ENCODE data around the gene LDB2.
"Not testable (repeated sequence)": the region's sequence is repeated elsewhere in the genome, so short reads cannot be mapped to it uniquely, and the experiment has no call there.

The LDB2 gene

DNA sequence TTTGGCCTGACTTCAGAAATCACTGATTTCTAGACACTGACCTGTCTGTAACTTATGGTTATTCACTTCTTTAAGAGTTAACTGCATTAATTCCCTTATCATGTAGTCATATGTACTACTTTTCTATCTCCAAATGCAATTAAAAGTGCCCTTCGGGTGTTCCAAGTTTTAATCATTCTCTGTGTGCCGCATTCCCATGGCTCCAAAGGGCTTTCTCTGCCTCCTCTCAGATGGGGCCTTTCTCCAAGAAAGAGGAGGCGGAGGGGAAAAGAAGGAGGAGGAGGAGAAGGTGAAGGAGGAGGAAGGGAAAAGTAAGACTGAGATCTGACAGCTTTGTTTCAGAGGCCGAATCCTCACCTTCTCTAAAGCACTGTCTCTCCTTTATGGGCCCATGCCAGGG, 325.8 kb downstream of the LDB2 start:
- Histone ChIP-seq H3K36me3 (ENCODE audit: insufficient read depth, low read length) (no peaks in the 10 kb centered on the region), H3K27me3 (ENCODE audit: insufficient read depth, low read length) (no peaks in the 10 kb centered on the region), H3K4me1 (ENCODE audit: control insufficient read depth, insufficient read depth, low read length, unreplicated experiment) (peaks cover 14% of the 10 kb centered on the region), H3K79me2 (ENCODE audit: control insufficient read depth, insufficient read depth, low read length, unreplicated experiment) (no peaks in the 10 kb centered on the region), H2AFZ (ENCODE audit: low read length, unreplicated experiment) (no peak overlapping the region), H3K27ac (ENCODE audit: low read depth, low read length) (no peak overlapping the region), H3K4me3 (ENCODE audit: low read depth, low read length) (no peak overlapping the region)

DNA sequence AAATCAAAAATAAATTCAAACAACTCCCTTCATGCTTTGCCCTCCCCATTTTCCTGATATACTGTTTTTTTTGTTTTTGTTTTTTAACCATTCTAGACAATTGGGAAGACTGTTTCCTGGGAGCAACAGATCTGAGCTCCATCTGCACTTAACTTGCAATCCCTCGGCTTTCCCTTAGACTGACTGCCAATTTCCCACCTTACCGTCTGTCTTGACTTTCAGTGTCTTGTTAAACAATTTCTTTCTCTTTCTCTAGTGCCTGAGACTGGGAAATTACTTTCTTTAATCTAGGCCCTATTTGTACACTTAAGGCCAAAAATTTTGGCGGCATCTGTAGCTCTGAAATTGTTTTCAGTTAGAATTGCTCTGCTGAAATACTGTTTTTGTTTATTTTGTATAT, 326.3 kb downstream of the LDB2 start:
- no peak overlapping the region for H3K27ac ChIP-seq (ENCODE audit: low read depth, low read length)
- H3K36me3 ChIP-seq (ENCODE audit: insufficient read depth, low read length) = no peaks in the 10 kb centered on the region
- no peaks in the 10 kb centered on the region for H3K27me3 ChIP-seq (ENCODE audit: insufficient read depth, low read length)
- no peaks in the 10 kb centered on the region for H3K79me2 ChIP-seq (ENCODE audit: control insufficient read depth, insufficient read depth, low read length, unreplicated experiment)
- no peak overlapping the region for H3K4me3 ChIP-seq (ENCODE audit: low read depth, low read length)
- H2AFZ ChIP-seq (ENCODE audit: low read length, unreplicated experiment) = no peak overlapping the region
- peaks cover 14% of the 10 kb centered on the region for H3K4me1 ChIP-seq (ENCODE audit: control insufficient read depth, insufficient read depth, low read length, unreplicated experiment)

DNA sequence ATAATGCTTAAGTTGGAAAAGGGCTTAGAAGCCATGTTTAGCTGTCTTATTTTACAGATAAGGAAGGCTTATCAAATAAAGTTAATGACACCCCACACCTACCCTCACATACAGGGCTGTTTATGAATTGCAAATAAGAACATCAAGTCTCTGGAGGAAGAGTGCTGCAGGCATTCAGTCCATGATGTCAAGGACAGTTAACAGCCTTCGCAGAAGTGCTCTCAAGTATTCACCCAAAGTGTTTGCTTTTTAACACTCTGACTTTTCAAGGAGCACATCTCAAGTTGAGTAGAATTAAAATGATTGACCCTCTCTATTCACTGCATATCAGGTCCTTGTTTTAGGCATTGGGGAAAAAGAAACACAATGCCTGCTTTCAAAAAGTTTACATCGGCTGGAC, 328.7 kb downstream of the LDB2 start:
- Histone ChIP-seq H3K79me2 (ENCODE audit: control insufficient read depth, insufficient read depth, low read length, unreplicated experiment) (no peaks in the 10 kb centered on the region), H3K27me3 (ENCODE audit: insufficient read depth, low read length) (no peaks in the 10 kb centered on the region)

DNA sequence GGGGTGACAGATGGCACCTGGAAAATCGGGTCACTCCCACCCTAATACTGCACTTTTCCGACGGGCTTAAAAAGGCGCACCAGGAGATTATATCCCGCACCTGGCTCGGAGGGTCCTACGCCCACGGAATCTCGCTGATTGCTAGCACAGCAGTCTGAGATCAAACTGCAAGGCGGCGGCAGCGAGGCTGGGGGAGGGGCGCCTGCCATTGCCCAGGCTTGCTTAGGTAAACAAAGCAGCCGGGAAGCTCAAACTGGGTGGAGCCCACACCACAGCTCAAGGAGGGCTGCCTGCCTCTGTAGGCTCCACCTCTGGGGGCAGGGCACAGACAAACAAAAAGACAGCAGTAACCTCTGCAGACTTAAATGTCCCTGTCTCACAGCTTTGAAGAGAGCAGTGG, 341.1 kb downstream of the LDB2 start:
- not testable (repeated sequence) for H3K27ac ChIP-seq (ENCODE audit: low read depth, low read length); H3K4me3 ChIP-seq (ENCODE audit: low read depth, low read length); H2AFZ ChIP-seq (ENCODE audit: low read length, unreplicated experiment); H3K79me2 ChIP-seq (ENCODE audit: control insufficient read depth, insufficient read depth, low read length, unreplicated experiment); H3K27me3 ChIP-seq (ENCODE audit: insufficient read depth, low read length); H3K36me3 ChIP-seq (ENCODE audit: insufficient read depth, low read length); H3K4me1 ChIP-seq (ENCODE audit: control insufficient read depth, insufficient read depth, low read length, unreplicated experiment)

More for the DNA sequence above, 328.7 kb downstream of the LDB2 start:
- Histone ChIP-seq H3K4me1 (ENCODE audit: control insufficient read depth, insufficient read depth, low read length, unreplicated experiment) (peaks cover 14% of the 10 kb centered on the region), H3K36me3 (ENCODE audit: insufficient read depth, low read length) (no peaks in the 10 kb centered on the region), H2AFZ (ENCODE audit: low read length, unreplicated experiment) (no peak overlapping the region), H3K27ac (ENCODE audit: low read depth, low read length) (no peak overlapping the region), H3K4me3 (ENCODE audit: low read depth, low read length) (no peak overlapping the region)

DNA sequence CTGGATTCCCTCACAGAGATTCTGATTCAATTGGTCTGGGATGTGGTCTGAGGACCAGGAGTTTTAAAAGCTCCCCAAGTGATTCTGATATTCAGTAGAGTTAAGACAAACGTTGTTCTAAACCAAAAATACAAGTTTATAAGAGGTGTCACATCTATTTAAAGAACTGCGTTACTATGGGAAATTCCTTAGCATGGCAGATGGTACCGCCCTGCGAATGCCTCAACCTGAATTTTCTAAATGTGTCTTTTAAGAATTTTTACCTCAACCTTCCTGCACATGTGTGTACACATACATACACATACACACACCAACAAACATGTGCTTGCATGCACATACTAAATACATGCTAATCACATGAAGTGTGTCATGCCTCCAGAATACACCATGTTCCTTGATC, 343.3 kb downstream of the LDB2 start:
- H3K79me2 ChIP-seq (ENCODE audit: control insufficient read depth, insufficient read depth, low read length, unreplicated experiment) = no peaks in the 10 kb centered on the region
- no peaks in the 10 kb centered on the region for H3K4me1 ChIP-seq (ENCODE audit: control insufficient read depth, insufficient read depth, low read length, unreplicated experiment)
- no peaks in the 10 kb centered on the region for H3K36me3 ChIP-seq (ENCODE audit: insufficient read depth, low read length)
- H2AFZ ChIP-seq (ENCODE audit: low read length, unreplicated experiment) = no peak overlapping the region
- no peak overlapping the region for H3K4me3 ChIP-seq (ENCODE audit: low read depth, low read length)
- H3K27ac ChIP-seq (ENCODE audit: low read depth, low read length) = no peak overlapping the region
- no peaks in the 10 kb centered on the region for H3K27me3 ChIP-seq (ENCODE audit: insufficient read depth, low read length)

DNA sequence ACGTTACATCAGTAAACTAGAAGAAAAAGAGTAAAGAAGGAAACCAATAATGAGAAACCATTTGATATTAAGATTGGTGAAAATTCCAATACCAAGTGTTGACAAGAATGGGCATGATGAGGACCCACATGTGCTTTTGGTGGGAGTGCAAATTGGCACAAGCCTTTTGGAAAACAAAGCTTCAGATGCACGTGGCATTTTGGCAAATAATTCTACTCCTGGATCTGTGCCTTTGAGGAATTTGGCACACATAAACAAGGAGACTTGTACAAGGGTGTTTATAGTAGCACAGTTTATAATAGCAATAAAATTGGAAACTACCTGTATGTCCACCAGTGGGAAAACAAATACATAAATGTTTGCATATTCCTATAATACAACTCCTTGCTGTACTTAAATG, 347.9 kb downstream of the LDB2 start:
- H3K4me3 ChIP-seq (ENCODE audit: low read depth, low read length) = no peak overlapping the region
- H3K27ac ChIP-seq (ENCODE audit: low read depth, low read length) = no peak overlapping the region
- no peaks in the 10 kb centered on the region for H3K36me3 ChIP-seq (ENCODE audit: insufficient read depth, low read length)
- no peak overlapping the region for H2AFZ ChIP-seq (ENCODE audit: low read length, unreplicated experiment)
- 0 out of 2 replicates have a peak, but pooled peaks cover 2% of the 10 kb centered on the region for H3K27me3 ChIP-seq (ENCODE audit: insufficient read depth, low read length)
- no peaks in the 10 kb centered on the region for H3K79me2 ChIP-seq (ENCODE audit: control insufficient read depth, insufficient read depth, low read length, unreplicated experiment)
- no peaks in the 10 kb centered on the region for H3K4me1 ChIP-seq (ENCODE audit: control insufficient read depth, insufficient read depth, low read length, unreplicated experiment)

DNA sequence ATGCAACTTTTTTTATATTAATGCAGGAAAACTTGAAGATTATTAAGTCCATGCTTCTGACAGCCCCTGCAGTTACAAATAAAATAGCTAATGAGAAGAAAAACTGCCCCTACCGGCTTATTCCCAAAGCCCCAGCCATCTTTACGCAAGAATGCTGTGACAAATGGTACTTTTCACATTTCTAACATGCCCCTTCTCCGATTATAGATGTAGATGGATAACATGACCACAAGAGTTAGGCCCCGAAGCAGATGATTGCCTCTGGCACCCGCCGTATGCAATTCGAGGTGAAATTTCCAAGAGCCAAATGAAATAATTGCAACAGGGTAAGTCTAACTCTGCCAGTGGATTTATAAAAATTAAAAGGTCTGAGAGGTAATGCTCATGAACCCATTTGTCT, 352.8 kb downstream of the LDB2 start:
- Histone ChIP-seq H3K36me3 (ENCODE audit: insufficient read depth, low read length) (no peaks in the 10 kb centered on the region), H3K27ac (ENCODE audit: low read depth, low read length) (no peak overlapping the region), H2AFZ (ENCODE audit: low read length, unreplicated experiment) (no peak overlapping the region), H3K4me3 (ENCODE audit: low read depth, low read length) (no peak overlapping the region), H3K4me1 (ENCODE audit: control insufficient read depth, insufficient read depth, low read length, unreplicated experiment) (no peaks in the 10 kb centered on the region), H3K79me2 (ENCODE audit: control insufficient read depth, insufficient read depth, low read length, unreplicated experiment) (no peaks in the 10 kb centered on the region), H3K27me3 (ENCODE audit: insufficient read depth, low read length) (peaks cover 20% of the 10 kb centered on the region; the same call in 1 of the 2 replicates)

DNA sequence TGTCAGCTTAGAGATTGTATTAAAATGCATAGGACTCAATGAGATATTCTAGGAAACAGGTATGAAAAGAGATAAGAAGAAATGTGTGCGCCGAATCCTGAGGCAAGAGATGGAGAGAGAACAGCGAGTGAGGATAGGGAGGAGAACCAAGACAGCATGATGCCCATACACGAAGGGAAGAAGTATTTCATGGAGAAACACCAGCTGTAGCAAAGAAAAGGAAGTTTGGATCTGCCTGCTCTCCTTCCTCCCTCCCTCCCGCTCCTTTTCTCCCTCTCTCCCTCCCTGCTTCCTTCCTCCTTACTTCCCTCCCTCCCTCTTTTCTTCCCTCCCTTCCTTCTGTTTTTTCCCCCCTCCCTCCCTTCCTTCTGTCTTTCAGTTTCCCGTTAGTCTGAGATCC, 353.6 kb downstream of the LDB2 start:
- Histone ChIP-seq H3K4me3 (ENCODE audit: low read depth, low read length) (no peak overlapping the region), H3K27ac (ENCODE audit: low read depth, low read length) (no peak overlapping the region), H3K27me3 (ENCODE audit: insufficient read depth, low read length) (peaks cover 20% of the 10 kb centered on the region; the same call in 1 of the 2 replicates), H3K79me2 (ENCODE audit: control insufficient read depth, insufficient read depth, low read length, unreplicated experiment) (no peaks in the 10 kb centered on the region), H3K36me3 (ENCODE audit: insufficient read depth, low read length) (no peaks in the 10 kb centered on the region), H3K4me1 (ENCODE audit: control insufficient read depth, insufficient read depth, low read length, unreplicated experiment) (no peaks in the 10 kb centered on the region), H2AFZ (ENCODE audit: low read length, unreplicated experiment) (no peak overlapping the region)

DNA sequence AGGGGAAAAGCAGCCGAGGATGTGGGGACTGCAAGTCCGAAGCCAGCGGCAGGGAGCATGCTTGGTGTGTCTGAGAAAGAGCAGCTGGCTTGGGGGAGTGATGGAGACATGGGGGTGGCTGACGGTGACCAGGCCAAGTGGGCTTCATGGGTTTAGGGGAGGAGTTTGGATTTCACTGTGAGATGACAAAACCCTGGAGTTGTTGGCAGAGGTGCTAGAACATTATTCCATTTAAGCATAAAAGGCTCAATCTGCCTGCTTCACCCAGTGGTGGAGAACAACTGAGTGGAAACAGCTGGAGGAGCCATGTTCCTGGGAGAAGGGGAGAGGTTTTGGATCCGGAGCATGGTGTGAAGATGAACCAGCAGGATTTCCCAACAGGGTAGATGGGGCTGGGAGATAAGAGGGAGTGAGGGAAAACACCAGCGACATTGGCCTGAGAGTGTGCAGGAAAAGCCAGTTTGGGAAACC, 354.2 kb downstream of the LDB2 start:
- peaks cover 20% of the 10 kb centered on the region; the same call in 1 of the 2 replicates for H3K27me3 ChIP-seq (ENCODE audit: insufficient read depth, low read length)
- no peaks in the 10 kb centered on the region for H3K4me1 ChIP-seq (ENCODE audit: control insufficient read depth, insufficient read depth, low read length, unreplicated experiment)

DNA sequence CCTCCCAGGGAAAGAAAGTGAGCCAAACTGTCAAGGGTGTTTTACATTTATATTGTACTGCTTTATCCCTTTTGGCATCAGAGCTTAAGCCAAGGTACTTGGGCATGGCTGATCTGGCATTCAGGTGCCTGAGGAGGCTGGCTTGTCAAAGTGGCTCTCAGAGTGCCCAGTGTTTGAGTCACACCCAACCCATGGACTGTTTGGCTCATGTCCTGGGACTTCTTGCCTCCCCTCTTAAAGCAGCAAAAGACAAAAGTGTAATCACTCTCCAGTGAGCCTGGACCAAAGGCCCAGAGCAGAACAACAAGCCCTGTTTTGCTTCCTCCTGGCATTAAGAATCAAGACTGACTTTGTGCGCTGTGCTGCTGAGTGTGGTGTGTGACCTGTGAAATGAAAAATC, 360.5 kb downstream of the LDB2 start:
- Histone ChIP-seq H3K79me2 (ENCODE audit: control insufficient read depth, insufficient read depth, low read length, unreplicated experiment) (no peaks in the 10 kb centered on the region), H3K4me3 (ENCODE audit: low read depth, low read length) (no peak overlapping the region), H3K27ac (ENCODE audit: low read depth, low read length) (no peak overlapping the region), H3K27me3 (ENCODE audit: insufficient read depth, low read length) (no peaks in the 10 kb centered on the region), H2AFZ (ENCODE audit: low read length, unreplicated experiment) (no peak overlapping the region), H3K4me1 (ENCODE audit: control insufficient read depth, insufficient read depth, low read length, unreplicated experiment) (peaks cover 1% of the 10 kb centered on the region), H3K36me3 (ENCODE audit: insufficient read depth, low read length) (no peaks in the 10 kb centered on the region)

More for the DNA sequence above, 354.2 kb downstream of the LDB2 start:
- Histone ChIP-seq H3K4me3 (ENCODE audit: low read depth, low read length) (no peak overlapping the region), H3K79me2 (ENCODE audit: control insufficient read depth, insufficient read depth, low read length, unreplicated experiment) (no peaks in the 10 kb centered on the region), H3K27ac (ENCODE audit: low read depth, low read length) (no peak overlapping the region), H2AFZ (ENCODE audit: low read length, unreplicated experiment) (no peak overlapping the region), H3K36me3 (ENCODE audit: insufficient read depth, low read length) (no peaks in the 10 kb centered on the region)

DNA sequence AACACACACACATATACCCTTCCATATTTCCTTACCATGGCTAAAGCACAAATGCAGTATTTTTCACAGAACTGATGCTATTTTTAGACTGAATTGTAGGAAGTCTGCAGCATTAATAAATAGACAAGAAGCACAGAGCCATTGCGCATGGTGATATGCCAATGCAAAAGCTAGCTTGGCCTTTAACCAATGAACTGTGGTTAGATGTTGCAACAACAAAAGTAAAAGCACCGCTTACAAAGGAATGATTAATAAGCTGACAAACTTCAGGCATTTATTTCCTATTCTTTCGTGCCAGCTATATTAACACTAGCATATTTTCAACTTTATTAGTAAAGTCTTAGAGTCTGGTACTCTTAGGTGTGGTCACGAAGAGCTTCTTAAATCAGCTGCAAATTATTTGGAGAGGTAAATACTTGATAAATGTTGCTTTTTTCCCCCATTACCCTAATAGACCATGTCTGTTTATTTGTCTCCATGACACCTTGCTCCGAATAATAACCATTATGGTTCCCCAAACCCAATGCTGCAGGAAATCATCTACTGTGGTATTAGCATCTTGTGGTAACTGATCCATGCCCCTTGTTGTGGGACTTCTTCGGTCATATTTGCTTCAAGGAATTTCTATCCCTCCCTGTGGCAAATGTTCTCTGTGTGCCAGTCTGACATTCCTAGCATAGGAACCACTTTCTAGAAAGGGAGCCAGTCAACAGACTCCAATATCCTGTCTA, 366.0 kb downstream of the LDB2 start:
- H3K79me2 ChIP-seq (ENCODE audit: control insufficient read depth, insufficient read depth, low read length, unreplicated experiment) = no peaks in the 10 kb centered on the region
- H3K27me3 ChIP-seq (ENCODE audit: insufficient read depth, low read length) = 0 out of 2 replicates have a peak, but pooled peaks cover 8% of the 10 kb centered on the region
- no peak overlapping the region; the same call in 1 of the 2 replicates for H3K27ac ChIP-seq (ENCODE audit: low read depth, low read length)

More for the DNA sequence above, 366.0 kb downstream of the LDB2 start:
- peaks cover 23% of the 10 kb centered on the region for H3K4me1 ChIP-seq (ENCODE audit: control insufficient read depth, insufficient read depth, low read length, unreplicated experiment)
- H3K36me3 ChIP-seq (ENCODE audit: insufficient read depth, low read length) = no peaks in the 10 kb centered on the region
- no peak overlapping the region for H3K4me3 ChIP-seq (ENCODE audit: low read depth, low read length)
- H2AFZ ChIP-seq (ENCODE audit: low read length, unreplicated experiment) = no peak overlapping the region
